Transverse colon (tissue), 4 donors: ENCODE data around the gene PRXL2C. TPM values are rescaled to one million over a fixed set of nuclear protein-coding genes. Genes with fewer than 3 reads are reported as not detected.

Experiments used
- DNase-seq: peaks from one replicate; pipeline ENCODE4 v3.0.0-alpha.2; 2019
- H3K27ac ChIP-seq, 4 donors: fragments of 200-600 bp; sonication (generic); 2 replicates each; pipeline ENCODE4 v1.5.1; 2016 to 2018; ENCODE audit warnings: inconsistent platforms in 4 of 4
- H3K27me3 ChIP-seq: fragments of 200-600 bp; sonication (generic); 2 replicates; pipeline ENCODE4 v1.5.1; 2017; ENCODE audit warnings: inconsistent platforms
- H3K36me3 ChIP-seq, 4 donors: fragments of 200-600 bp; sonication (generic); 2 replicates each; pipeline ENCODE4 v1.5.1; 2017 to 2019; ENCODE audit warnings: inconsistent platforms in 4 of 4
- H3K4me1 ChIP-seq, 4 donors: fragments of 200-600 bp; sonication (generic); 2 replicates each; pipeline ENCODE4 v1.5.1; 2017 to 2020; ENCODE audit warnings: inconsistent platforms in 4 of 4
- H3K4me3 ChIP-seq, 4 donors: fragments of 200-600 bp; sonication (generic); 1 replicate in 1 of 4; 2 replicates in 3 of 4; pipeline versions ENCODE4 v1.5.1 to v1.6.1; 2017 to 2019; ENCODE audit warnings: inconsistent platforms in 4 of 4
- H3K9me3 ChIP-seq, 2 donors: fragments of 200-600 bp; sonication (generic); 2 replicates each; pipeline ENCODE4 v1.5.1; 2017 to 2019; ENCODE audit warnings: inconsistent platforms in 2 of 2
- CTCF ChIP-seq, 5 experiments: fragments of 200-600 bp in 3 of 5; fragments of 450-650 bp in 2 of 5; sonication (generic) in 3 of 5; IDR thresholded peaks; 1 replicate in 2 of 5; 2 replicates in 3 of 5; pipeline ENCODE4 v1.5.1; 2016 to 2017; ENCODE audit warnings: antibody characterized with exemption in 5 of 5, inconsistent platforms in 3 of 5, mild to moderate bottlenecking in 2 of 5, moderate library complexity in 1 of 5
- EP300 ChIP-seq: sonication (generic); formaldehyde crosslinking; IDR thresholded peaks from one replicate; pipeline ENCODE4 v1.6.1; 2017; ENCODE audit warnings: antibody characterized with exemption, low read depth
- POLR2A ChIP-seq: fragments of 450-650 bp; IDR thresholded peaks from one replicate; pipeline ENCODE4 v1.6.1; 2016; ENCODE audit warnings: antibody characterized with exemption, mild to moderate bottlenecking, moderate library complexity
- POLR2AphosphoS5 ChIP-seq, 3 donors: sonication (generic); formaldehyde crosslinking; IDR thresholded peaks; one replicate each; pipeline ENCODE4 v1.6.1; 2016; ENCODE audit warnings: antibody characterized with exemption in 3 of 3
- WGBS, 2 donors: methylation state at CpG; one replicate each; pipeline ENCODE4 v1.1.5; 2018; ENCODE audit warnings: low coverage in 1 of 2; 5-methylcytosine and 5-hydroxymethylcytosine counted together
- in situ Hi-C, 4 donors: fragments of 200-750 bp; cut with MboI; loops; one replicate each; pipeline versions ENCODE4 v1.15.0 to v1.15.1; 2017; ENCODE audit warnings: low sequenced_read_pairs in 3 of 4, low pct_ligation_motif_present in 1 of 4, low pct_unique_long_range_greater_than_20kb in 1 of 4
- intact Hi-C: fragments of 100-400 bp; cut with DNase I; formaldehyde crosslinking; loops from one replicate; pipeline ENCODE4 v1.15.1; 2023; ENCODE audit warnings: low total_unique reads
- total RNA-seq, 4 donors: library from RNA; depleted of rRNA; stranded (reverse); fragments of >200 nt; gene quantifications; one replicate each; pipeline ENCODE4 v1.1.0, GENCODE V29; 2016

PRXL2C gene
- total RNA-seq, 4 donors from 2014 or later = 2.6 to 7.0 (median 3.6) TPM

GRCh38 chr9:96663506-96664120 is 8.5 kb upstream of the PRXL2C start:
- Histone ChIP-seq H3K27ac (no peak overlapping the region), H3K9me3 (no peaks in the 10 kb centered on the region), H3K27me3 (no peaks in the 10 kb centered on the region), H3K36me3 (no peaks in the 10 kb centered on the region), H3K4me1 (peaks cover 0 to 3% (median 0%) of the 10 kb centered on the region in 4 donors), H3K4me3 (no peak overlapping the region)
- in situ Hi-C loops = loop anchor here in 3 of 4 donors (10.0 to 25.0 kb wide), 3 partner anchors 99 to 326 kb away; no protein-coding TSS in a partner anchor
- TF ChIP-seq POLR2AphosphoS5 (IDR thresholded peaks at IDR 0.05) = no peak
- TF ChIP-seq CTCF (IDR thresholded peaks at IDR 0.05) = no peak
- no peak for TF ChIP-seq POLR2A
- TF ChIP-seq EP300 = no peak
- intact Hi-C loops = loop anchor here (5.0 to 10.0 kb wide), 2 partner anchors 339 to 1549 kb away; no protein-coding TSS in a partner anchor
- DNase-seq = no peak
- 93 to 94% methylated on average over 8 to 20 of the region's 20 CpGs for WGBS, 2 donors

GRCh38 chr9:96661711-96662110 is 6.6 kb upstream of the PRXL2C start:
- WGBS, 2 donors = 94% methylated on average over 4 of the region's 4 CpGs; no CpG with 5 or more reads in 1 of the 2 donors
- peaks cover 0 to 2% (median 0%) of the 10 kb centered on the region in 4 donors for H3K4me1 ChIP-seq
- intact Hi-C loops = loop anchor here (5.0 to 10.0 kb wide), 2 partner anchors 337 to 1551 kb away; no protein-coding TSS in a partner anchor
- H3K27me3 ChIP-seq = no peaks in the 10 kb centered on the region
- no peak for TF ChIP-seq POLR2A
- no peak for TF ChIP-seq CTCF (IDR thresholded peaks at IDR 0.05)
- no peak for TF ChIP-seq POLR2AphosphoS5 (IDR thresholded peaks at IDR 0.05)
- no peak for TF ChIP-seq EP300
- in situ Hi-C loops = loop anchor here in 3 of 4 donors (10.0 to 25.0 kb wide), 3 partner anchors 97 to 324 kb away; no protein-coding TSS in a partner anchor
- H3K9me3 ChIP-seq = no peaks in the 10 kb centered on the region
- no peak overlapping the region for H3K27ac ChIP-seq
- no peaks in the 10 kb centered on the region for H3K36me3 ChIP-seq
- no peak overlapping the region for H3K4me3 ChIP-seq
- DNase-seq = no peak

- Histone ChIP-seq H3K9me3 (no peaks in the 10 kb centered on the region), H3K36me3 (no peaks in the 10 kb centered on the region), H3K4me3 (no peak overlapping the region), H3K27ac (no peak overlapping the region), H3K4me1 (peaks cover 0 to 4% (median under 1%) of the 10 kb centered on the region in 4 donors), H3K27me3 (no peaks in the 10 kb centered on the region)
- DNase-seq = no peak
- WGBS, 2 donors = 83 to 92% methylated on average over 2 to 7 of the region's 7 CpGs
- intact Hi-C loops = loop anchor here (5.0 to 10.0 kb wide), 2 partner anchors 336 to 1552 kb away; no protein-coding TSS in a partner anchor
- TF ChIP-seq POLR2AphosphoS5 (IDR thresholded peaks at IDR 0.05) (no peak), EP300 (no peak), CTCF (IDR thresholded peaks at IDR 0.05) (no peak), POLR2A (no peak)
- in situ Hi-C loops = loop anchor here in 3 of 4 donors (10.0 to 25.0 kb wide), 3 partner anchors 96 to 323 kb away; no protein-coding TSS in a partner anchor
These were observed 5.7 kb upstream of the PRXL2C start for GRCh38 chr9:96660692-96661248.
